Naive thymus-derived CD4-positive, alpha-beta T cell (primary cell): ENCODE results near the gene ABI2. TPM values are rescaled to one million over a fixed set of nuclear protein-coding genes. Genes with fewer than 3 reads are reported as not detected.
"Not testable (repeated sequence)": the region's sequence is repeated elsewhere in the genome, so short reads cannot be mapped to it uniquely, and the experiment has no call there.

Source experiments
- ATAC-seq: fragments of 150-1000 bp; cut with Tn5 transposase; 2 replicates; pipeline ENCODE4 v1.10.0; 2021; ENCODE audit warnings: mild to moderate bottlenecking, moderate library complexity
- CTCF ChIA-PET: fragments of 350-600 bp; sonication (Branson Sonifier 250); formaldehyde crosslinking; loops from one replicate; lab custom pipeline; 2021; ENCODE audit warnings: antibody characterized with exemption; lab: Charles Lee
- POLR2A ChIA-PET: fragments of 350-600 bp; sonication (Branson Sonifier 250); formaldehyde crosslinking; loops from one replicate; lab custom pipeline; 2021; ENCODE audit warnings: antibody characterized with exemption, inconsistent platforms; lab: Charles Lee
- DNase-seq, 9 donors: peaks; one replicate each; pipeline versions ENCODE4 v3.0.0 to v3.0.0-alpha.2; 2020 to 2022; ENCODE audit warnings: mixed read lengths in 1 of 9
- H3K27ac ChIP-seq: one replicate; pipeline ENCODE4 v1.7.0; 2013; ENCODE audit warnings: mild to moderate bottlenecking, low read depth, low read length, moderate library complexity
- H3K27me3 ChIP-seq, 2 donors: one replicate each; pipeline ENCODE4 v1.7.0; 2013; ENCODE audit warnings: low read length in 2 of 2, mild to moderate bottlenecking in 2 of 2, moderate library complexity in 2 of 2; ENCODE audit not compliant: control insufficient read depth in 2 of 2, insufficient read depth in 2 of 2
- H3K36me3 ChIP-seq, 3 experiments: 1 replicate in 2 of 3; 2 replicates in 1 of 3; pipeline ENCODE4 v1.7.0; 2013; ENCODE audit warnings: low read length in 3 of 3, mild to moderate bottlenecking in 3 of 3, moderate library complexity in 1 of 3; ENCODE audit not compliant: insufficient read depth in 3 of 3, control insufficient read depth in 2 of 3
- H3K4me1 ChIP-seq, 2 donors: one replicate each; pipeline ENCODE4 v1.7.0; 2013; ENCODE audit warnings: low read length in 2 of 2, mild to moderate bottlenecking in 2 of 2, moderate library complexity in 1 of 2; ENCODE audit not compliant: control insufficient read depth in 2 of 2, insufficient read depth in 2 of 2
- H3K4me3 ChIP-seq: 2 replicates; pipeline ENCODE4 v1.7.0; 2013; ENCODE audit warnings: mild to moderate bottlenecking, low read length
- H3K9me3 ChIP-seq, 3 experiments: 1 replicate in 2 of 3; 2 replicates in 1 of 3; pipeline ENCODE4 v1.7.0; 2013; ENCODE audit warnings: low read length in 3 of 3; ENCODE audit not compliant: control insufficient read depth in 2 of 3
- H3K27ac Mint-ChIP-seq, 9 donors: one replicate each; pipeline ENCODE4 v1.8.0; 2020 to 2022; ENCODE audit warnings: mixed read lengths in 9 of 9, mild to moderate bottlenecking in 8 of 9, moderate library complexity in 5 of 9, inconsistent platforms in 2 of 9
- H3K27me3 Mint-ChIP-seq, 5 donors: one replicate each; pipeline ENCODE4 v1.8.0; 2021 to 2022; ENCODE audit warnings: mixed read lengths in 5 of 5, mild to moderate bottlenecking in 1 of 5
- H3K36me3 Mint-ChIP-seq, 5 donors: one replicate each; pipeline ENCODE4 v1.8.0; 2020 to 2022; ENCODE audit warnings: mixed read lengths in 5 of 5, mild to moderate bottlenecking in 3 of 5, inconsistent platforms in 1 of 5
- H3K4me1 Mint-ChIP-seq, 7 donors: one replicate each; pipeline ENCODE4 v1.8.0; 2020 to 2022; ENCODE audit warnings: mixed read lengths in 7 of 7, mild to moderate bottlenecking in 3 of 7, inconsistent platforms in 1 of 7
- H3K4me3 Mint-ChIP-seq, 10 donors: one replicate each; pipeline ENCODE4 v1.8.0; 2020 to 2022; ENCODE audit warnings: mild to moderate bottlenecking in 10 of 10, mixed read lengths in 10 of 10, moderate library complexity in 6 of 10, inconsistent platforms in 2 of 10
- H3K9me3 Mint-ChIP-seq, 11 donors: one replicate each; pipeline ENCODE4 v1.8.0; 2020 to 2022; ENCODE audit warnings: mixed read lengths in 11 of 11, mild to moderate bottlenecking in 4 of 11, inconsistent platforms in 1 of 11, moderate library complexity in 1 of 11
- intact Hi-C, 2 donors: fragments of 100-400 bp; cut with micrococcal nuclease; formaldehyde crosslinking; loops; one replicate each; pipeline ENCODE4 v1.15.1; 2023
- polyA plus RNA-seq, 2 donors: library from polyadenylated mRNA; unstranded; fragments of 300-500 nt; fragmentation: Illumina TruSeq; gene quantifications; one replicate each; pipeline ENCODE4 v1.2.3, GENCODE V29; 2021
- total RNA-seq, 6 experiments: library from RNA in 5 of 6; stranded (reverse) in 5 of 6; gene quantifications; 1 replicate in 5 of 6; 2 replicates in 1 of 6; pipeline ENCODE4 v1.2.3 and lab custom pipeline; 2021 to 2026

Gene ABI2
- total and polyA plus RNA-seq, 7 experiments from 2014 or later, result 18.7 to 41.5 (median 28.2) TPM

- H3K4me1 Mint-ChIP-seq, H3K4me3 Mint-ChIP-seq: not testable (repeated sequence)
Measured at GRCh38 chr2:203388153-203388552, 60.0 kb downstream of the ABI2 start.

DNA sequence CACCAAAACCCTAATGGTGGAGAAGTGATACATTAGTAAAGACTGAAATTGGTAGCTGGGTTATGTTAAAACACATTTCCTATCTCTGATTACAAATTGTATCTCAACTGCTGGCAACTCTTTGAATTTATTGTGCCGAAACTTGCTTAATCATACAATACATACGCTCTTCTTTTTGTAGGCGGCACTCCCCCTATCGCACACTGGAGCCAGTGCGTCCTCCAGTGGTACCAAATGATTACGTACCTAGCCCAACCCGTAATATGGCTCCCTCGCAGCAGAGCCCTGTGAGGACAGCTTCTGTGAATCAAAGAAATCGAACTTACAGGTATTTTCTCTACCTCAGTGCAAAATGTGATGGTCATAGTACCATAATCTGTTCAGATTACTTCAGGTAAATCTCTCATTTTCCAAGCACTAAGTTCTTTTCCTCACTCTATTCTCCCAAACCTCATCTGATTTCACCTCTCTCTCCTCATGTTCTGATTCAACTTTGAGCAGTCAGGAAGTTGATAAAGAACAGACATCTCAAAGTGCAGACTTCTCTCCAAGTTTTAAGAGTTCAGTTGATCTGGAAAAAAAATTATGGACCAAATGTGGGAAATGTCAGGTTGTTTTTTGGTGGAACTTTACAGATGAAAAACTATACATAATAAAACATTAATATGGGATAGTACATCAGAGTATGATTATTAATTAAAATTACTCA lies 66.5 kb downstream of the ABI2 start:
- H3K4me1 ChIP-seq, result no peaks in the 10 kb centered on the region
- ATAC-seq (no peak), DNase-seq (no peak)
- no peaks in the 10 kb centered on the region for H3K9me3 ChIP-seq
- peaks cover 14 to 53% (median 37%) of the 10 kb centered on the region in 5 donors for H3K36me3 Mint-ChIP-seq
- H3K4me1 Mint-ChIP-seq, result no peaks in the 10 kb centered on the region
- no peak overlapping the region for H3K27ac ChIP-seq
- no peak overlapping the region for H3K4me3 ChIP-seq
- POLR2A ChIA-PET, result no interaction called here
- no peak overlapping the region for H3K27ac Mint-ChIP-seq
- intact Hi-C loops, result no loop called here
- no peaks in the 10 kb centered on the region for H3K27me3 Mint-ChIP-seq
- H3K4me3 Mint-ChIP-seq, result no peak overlapping the region
- H3K36me3 ChIP-seq, result peaks cover 0 to 17% (median 8%) of the 10 kb centered on the region in 3 experiments
- no peaks in the 10 kb centered on the region for H3K27me3 ChIP-seq
- CTCF ChIA-PET, result interaction anchor here (0.7 kb wide), 1 partner anchor 543 kb away, joined by 3 read pairs; no protein-coding TSS in a partner anchor
- H3K9me3 Mint-ChIP-seq, result peaks cover 0 to 5% (median 0%) of the 10 kb centered on the region in 11 donors

More at GRCh38 chr2:203388153-203388552, 60.0 kb downstream of the ABI2 start:
- intact Hi-C loops, H3K4me1 ChIP-seq, H3K27ac ChIP-seq, H3K9me3 ChIP-seq, H3K27me3 ChIP-seq, H3K4me3 ChIP-seq, H3K9me3 Mint-ChIP-seq, DNase-seq, ATAC-seq, H3K36me3 ChIP-seq, CTCF ChIA-PET, H3K27ac Mint-ChIP-seq, H3K27me3 Mint-ChIP-seq, POLR2A ChIA-PET: not testable (repeated sequence)
- H3K36me3 Mint-ChIP-seq, result peaks cover 3 to 27% (median 12%) of the 10 kb centered on the region in 5 donors

GRCh38 chr2:203395858-203396257 lies 67.7 kb downstream of the ABI2 start:
- Mint-ChIP-seq H3K9me3 (peaks cover 0 to 5% (median 0%) of the 10 kb centered on the region in 11 donors), H3K4me3 (no peak overlapping the region), H3K27ac (no peak overlapping the region), H3K27me3 (no peaks in the 10 kb centered on the region), H3K36me3 (peaks cover 14 to 50% (median 37%) of the 10 kb centered on the region in 5 donors), H3K4me1 (no peaks in the 10 kb centered on the region)
- H3K9me3 ChIP-seq, result no peaks in the 10 kb centered on the region
- intact Hi-C loops, result no loop called here
- H3K27ac ChIP-seq, result no peak overlapping the region
- POLR2A ChIA-PET, result no interaction called here
- no peak for DNase-seq
- CTCF ChIA-PET, result no interaction called here
- no peak overlapping the region for H3K4me3 ChIP-seq
- H3K36me3 ChIP-seq, result peaks cover 0 to 16% (median 8%) of the 10 kb centered on the region in 3 experiments
- ATAC-seq, result no peak
- no peaks in the 10 kb centered on the region for H3K27me3 ChIP-seq
- H3K4me1 ChIP-seq, result no peaks in the 10 kb centered on the region

GRCh38 chr2:203396667-203397066 lies 68.5 kb downstream of the ABI2 start:
- H3K36me3 Mint-ChIP-seq, result peaks cover 14 to 49% (median 37%) of the 10 kb centered on the region in 5 donors
- no peak for DNase-seq
- ChIA-PET CTCF (interaction anchor here (0.7 kb wide), 1 partner anchor 88 kb away, joined by 3 read pairs; no protein-coding TSS in a partner anchor), POLR2A (interaction anchor here (0.7 kb wide), 1 partner anchor 1142 kb away, joined by 3 read pairs; no protein-coding TSS in a partner anchor)
- no peak for ATAC-seq
- H3K36me3 ChIP-seq, result peaks cover 0 to 14% (median 8%) of the 10 kb centered on the region in 3 experiments
- H3K4me1 ChIP-seq, result no peaks in the 10 kb centered on the region
- no peak overlapping the region for H3K27ac Mint-ChIP-seq
- no peaks in the 10 kb centered on the region for H3K4me1 Mint-ChIP-seq
- no peak overlapping the region for H3K27ac ChIP-seq
- peaks cover 0 to 5% (median 0%) of the 10 kb centered on the region in 11 donors for H3K9me3 Mint-ChIP-seq
- intact Hi-C loops, result no loop called here
- no peaks in the 10 kb centered on the region for H3K9me3 ChIP-seq
- no peak overlapping the region for H3K4me3 Mint-ChIP-seq
- H3K27me3 ChIP-seq, result no peaks in the 10 kb centered on the region
- H3K4me3 ChIP-seq, result no peak overlapping the region
- no peaks in the 10 kb centered on the region for H3K27me3 Mint-ChIP-seq

DNA sequence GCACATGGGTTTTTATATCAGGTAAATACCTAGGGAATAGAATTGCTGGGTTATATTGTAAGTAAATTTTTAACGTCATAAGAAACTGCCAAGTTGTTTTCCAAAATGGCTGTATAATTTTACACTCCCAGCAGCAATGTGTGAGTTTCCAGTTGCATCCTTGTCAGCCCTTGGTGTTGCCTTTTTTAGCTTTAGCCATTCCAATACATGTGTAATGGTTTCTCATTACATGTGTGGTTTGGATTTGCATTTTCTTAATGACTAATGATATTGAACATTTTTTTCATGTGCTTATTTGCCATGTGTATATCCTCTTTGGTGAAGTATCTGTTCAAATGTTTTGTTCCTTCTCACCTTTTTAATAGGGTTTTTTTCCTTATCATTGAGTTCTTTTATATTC lies 70.8 kb downstream of the ABI2 start:
- ChIA-PET CTCF (no interaction called here), POLR2A (no interaction called here)
- no peaks in the 10 kb centered on the region for H3K27me3 ChIP-seq
- no peak overlapping the region for H3K27ac ChIP-seq
- H3K4me3 ChIP-seq, result no peak overlapping the region
- H3K36me3 Mint-ChIP-seq, result peaks cover 14 to 45% (median 31%) of the 10 kb centered on the region in 5 donors
- H3K4me1 ChIP-seq, result no peaks in the 10 kb centered on the region
- no peak overlapping the region for H3K27ac Mint-ChIP-seq
- H3K4me1 Mint-ChIP-seq, result no peaks in the 10 kb centered on the region
- H3K36me3 ChIP-seq, result peaks cover 0 to 10% (median 8%) of the 10 kb centered on the region in 3 experiments
- H3K4me3 Mint-ChIP-seq, result no peak overlapping the region
- peaks cover 0 to 5% (median 0%) of the 10 kb centered on the region in 11 donors for H3K9me3 Mint-ChIP-seq
- DNase-seq, result no peak
- H3K27me3 Mint-ChIP-seq, result no peaks in the 10 kb centered on the region
- H3K9me3 ChIP-seq, result no peaks in the 10 kb centered on the region
- intact Hi-C loops, result no loop called here
- ATAC-seq, result no peak

GRCh38 chr2:203400805-203401585 lies 72.8 kb downstream of the ABI2 start:
- Histone ChIP-seq H3K4me3 (no peak overlapping the region), H3K9me3 (no peaks in the 10 kb centered on the region), H3K4me1 (no peaks in the 10 kb centered on the region), H3K27ac (no peak overlapping the region), H3K27me3 (no peaks in the 10 kb centered on the region), H3K36me3 (peaks cover 0 to 6% (median 0%) of the 10 kb centered on the region in 3 experiments)
- CTCF ChIA-PET, result no interaction called here
- H3K27me3 Mint-ChIP-seq, result no peaks in the 10 kb centered on the region
- H3K4me3 Mint-ChIP-seq, result no peak overlapping the region
- intact Hi-C loops, result no loop called here
- H3K27ac Mint-ChIP-seq, result peak overlapping the region in 2 of 9 donors; percentile 19 to 51
- peaks cover 0 to 5% (median 0%) of the 10 kb centered on the region in 11 donors for H3K9me3 Mint-ChIP-seq
- H3K4me1 Mint-ChIP-seq, result peaks cover 0 to 2% (median 0%) of the 10 kb centered on the region in 7 donors
- peaks cover 13 to 45% (median 29%) of the 10 kb centered on the region in 5 donors for H3K36me3 Mint-ChIP-seq
- POLR2A ChIA-PET, result no interaction called here
- DNase-seq, result no peak
- no peak for ATAC-seq
